Right lobe of liver (tissue), 6 donors: ENCODE measurements around the gene KDM7A. TPM values are rescaled to one million over a fixed set of nuclear protein-coding genes. Genes with fewer than 3 reads are reported as not detected.

Experiments
- ATAC-seq, 4 donors: fragments of 200-7000 bp; cut with Tn5 transposase; one replicate each; pipeline ENCODE4 v1.9.1; 2020; ENCODE audit warnings: mild to moderate bottlenecking in 4 of 4, moderate library complexity in 4 of 4
- DNase-seq, 3 donors: peaks; one replicate each; pipeline ENCODE4 v3.0.0-alpha.2; 2020
- H3K27ac ChIP-seq, 3 donors: fragments of 200-600 bp; one replicate each; pipeline ENCODE4 v1.8.0; 2022
- H3K27me3 ChIP-seq, 2 donors: fragments of 200-600 bp; one replicate each; pipeline ENCODE4 v1.8.0; 2022
- H3K36me3 ChIP-seq, 4 donors: fragments of 200-600 bp; sonication (generic) in 1 of 4; one replicate each; pipeline versions ENCODE4 v1.5.1 to v1.8.0; 2017 to 2022; ENCODE audit warnings: control low read depth in 1 of 4
- H3K4me1 ChIP-seq, 4 donors: fragments of 200-600 bp; sonication (generic) in 1 of 4; one replicate each; pipeline versions ENCODE4 v1.5.1 to v1.8.0; 2017 to 2022; ENCODE audit warnings: control low read depth in 1 of 4
- H3K4me3 ChIP-seq, 3 donors: fragments of 200-600 bp; one replicate each; pipeline ENCODE4 v1.8.0; 2022
- H3K9me3 ChIP-seq, 4 donors: fragments of 200-600 bp; sonication (generic) in 1 of 4; one replicate each; pipeline versions ENCODE4 v1.5.1 to v1.8.0; 2017 to 2022; ENCODE audit warnings: control low read depth in 1 of 4
- POLR2A ChIP-seq: fragments of 450-650 bp; IDR thresholded peaks from one replicate; pipeline ENCODE4 v1.6.1; 2017; ENCODE audit warnings: antibody characterized with exemption, mild to moderate bottlenecking
- WGBS: methylation state at CpG from one replicate; pipeline ENCODE4 v1.1.6; 2018; ENCODE audit warnings: low coverage, low lambda C conversion rate; ENCODE audit not compliant: insufficient coverage; ENCODE audit errors: missing lambda C conversion rate; 5-methylcytosine and 5-hydroxymethylcytosine counted together
- intact Hi-C, 2 donors: fragments of 100-400 bp; cut with DNase I; formaldehyde crosslinking; loops; one replicate each; pipeline versions ENCODE4 v1.11.2 to v1.14.1; 2022
- small RNA-seq, 2 experiments: library from RNA; depleted of rRNA; stranded (forward); fragments of <200 nt; gene quantifications; one replicate each; pipeline ENCODE3, GENCODE V24; 2016
- total RNA-seq, 6 experiments: library from RNA; depleted of rRNA in 2 of 6; stranded (reverse); fragments of >200 nt in 2 of 6; fragmentation: NEBNext Ultra II Directional in 3 of 6; extraction: Animal tissue kit (Norgen Biotek cat#: 25700) in 3 of 6; gene quantifications; one replicate each; pipeline versions ENCODE4 v1.1.0 to v1.2.4, GENCODE V29; 2016 to 2023
- TF ChIP-seq, protein P1 (sequence below), 4 donors: fragments of 200-600 bp in 3 of 4; fragments of 450-650 bp in 1 of 4; IDR thresholded peaks; one replicate each; pipeline versions ENCODE4 v1.5.1 to v1.8.0; 2016 to 2022; ENCODE audit warnings: antibody characterized with exemption in 4 of 4, mild to moderate bottlenecking in 2 of 4
- donor health status: DM: no; HTN: yes; CAD: no.
- donor health status: DM: no; HTN: no; CAD: no.
- donor health status: DM: no; HTN: no; CAD: no.
- donor health status: DM: no; HTN: yes; CAD: no.
- donor health status: DM: no; HTN: yes; CAD: no.

The KDM7A gene
- total RNA-seq, 6 experiments from 2014 or later: 3.7 to 10.7 (median 6.8) TPM

DNA sequence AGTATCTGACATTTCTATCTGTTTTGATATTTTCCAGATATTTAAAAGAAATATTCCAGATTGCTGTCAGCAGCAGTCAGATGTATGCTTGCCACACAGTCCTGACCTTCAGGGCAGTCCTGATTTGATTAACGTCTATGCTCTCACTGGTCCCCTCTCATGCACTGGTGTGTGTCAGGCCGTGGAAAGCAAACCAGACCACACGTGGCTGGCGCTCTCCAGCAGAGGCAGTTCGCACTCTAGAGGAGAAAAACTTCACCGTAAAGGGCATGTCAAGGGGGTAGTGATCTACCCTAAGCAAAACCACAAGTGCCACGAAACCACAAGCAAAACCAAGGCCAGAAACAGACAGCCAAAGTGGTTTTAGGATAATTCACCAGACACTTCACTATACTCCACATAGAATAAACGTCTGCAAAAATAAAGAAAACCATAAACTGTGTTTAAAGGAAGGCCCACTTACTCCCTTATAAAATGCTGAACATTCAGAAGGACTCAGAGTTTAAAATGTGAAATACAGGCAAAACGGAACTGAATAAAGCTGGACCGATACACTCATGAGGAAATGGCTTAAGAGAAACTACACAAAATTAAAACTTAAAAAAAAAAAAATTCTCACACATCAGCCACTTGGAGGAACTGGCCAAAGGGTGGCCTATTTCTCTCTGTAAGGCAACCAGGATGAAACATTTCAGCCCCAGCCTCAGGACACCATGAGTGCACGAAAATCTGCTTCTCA is 140.4 kb downstream of the KDM7A start:
- H3K36me3 ChIP-seq: peaks cover 0 to 34% (median 21%) of the 10 kb centered on the region in 4 donors
- ATAC-seq: peak in 1 of 4 donors; percentile 18
- 63% methylated on average over 6 of the region's 11 CpGs for WGBS

DNA sequence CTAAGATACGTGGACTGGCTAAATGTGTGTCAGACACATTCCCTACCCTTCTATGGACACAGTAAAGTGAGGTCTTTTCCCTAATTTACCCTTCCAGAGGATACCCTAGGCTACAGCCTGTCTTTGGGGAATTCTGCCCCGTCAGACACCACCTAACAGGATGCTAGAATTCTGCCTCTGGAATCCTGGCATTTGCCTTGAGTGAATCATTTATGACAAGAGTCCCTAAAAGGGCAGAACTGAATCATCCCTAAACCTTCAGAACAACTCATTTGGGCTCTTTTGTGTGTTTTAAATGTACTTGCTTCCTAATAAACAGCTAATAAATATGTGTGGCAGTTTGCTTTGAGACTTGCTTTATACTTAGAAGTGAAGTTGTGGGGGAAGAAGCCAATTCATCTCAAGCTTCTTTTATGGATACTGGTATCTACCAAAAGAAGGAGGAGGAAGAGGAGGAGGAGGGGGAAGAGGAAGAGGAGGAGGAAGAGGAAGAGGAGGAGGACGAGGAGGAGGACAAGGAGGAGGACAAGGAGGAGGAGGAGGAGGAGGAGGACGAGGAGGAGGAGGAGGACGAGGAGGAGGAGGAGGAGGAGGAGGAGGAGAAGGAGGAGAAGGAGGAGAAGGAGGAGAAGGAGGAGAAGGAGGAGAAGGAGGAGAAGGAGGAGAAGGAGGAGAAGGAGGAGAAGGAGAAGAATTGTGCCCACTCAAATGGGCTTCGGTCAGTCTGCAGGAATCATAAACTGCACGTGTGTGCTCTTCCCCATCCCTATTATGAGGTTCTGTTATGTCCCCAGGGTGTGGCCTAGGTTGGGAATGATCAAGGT is 141.2 kb downstream of the KDM7A start:
- no peaks in the 10 kb centered on the region for H3K27me3 ChIP-seq
- no peak overlapping the region for H3K4me3 ChIP-seq
- peaks cover 0 to 30% (median 21%) of the 10 kb centered on the region in 4 donors for H3K36me3 ChIP-seq
- intact Hi-C loops: no loop called here
- H3K27ac ChIP-seq: no peak overlapping the region
- ATAC-seq: no peak
- WGBS: 79% methylated on average over 2 of the region's 7 CpGs
- DNase-seq: no peak
- H3K9me3 ChIP-seq: no peaks in the 10 kb centered on the region
- TF ChIP-seq, protein P1, sequence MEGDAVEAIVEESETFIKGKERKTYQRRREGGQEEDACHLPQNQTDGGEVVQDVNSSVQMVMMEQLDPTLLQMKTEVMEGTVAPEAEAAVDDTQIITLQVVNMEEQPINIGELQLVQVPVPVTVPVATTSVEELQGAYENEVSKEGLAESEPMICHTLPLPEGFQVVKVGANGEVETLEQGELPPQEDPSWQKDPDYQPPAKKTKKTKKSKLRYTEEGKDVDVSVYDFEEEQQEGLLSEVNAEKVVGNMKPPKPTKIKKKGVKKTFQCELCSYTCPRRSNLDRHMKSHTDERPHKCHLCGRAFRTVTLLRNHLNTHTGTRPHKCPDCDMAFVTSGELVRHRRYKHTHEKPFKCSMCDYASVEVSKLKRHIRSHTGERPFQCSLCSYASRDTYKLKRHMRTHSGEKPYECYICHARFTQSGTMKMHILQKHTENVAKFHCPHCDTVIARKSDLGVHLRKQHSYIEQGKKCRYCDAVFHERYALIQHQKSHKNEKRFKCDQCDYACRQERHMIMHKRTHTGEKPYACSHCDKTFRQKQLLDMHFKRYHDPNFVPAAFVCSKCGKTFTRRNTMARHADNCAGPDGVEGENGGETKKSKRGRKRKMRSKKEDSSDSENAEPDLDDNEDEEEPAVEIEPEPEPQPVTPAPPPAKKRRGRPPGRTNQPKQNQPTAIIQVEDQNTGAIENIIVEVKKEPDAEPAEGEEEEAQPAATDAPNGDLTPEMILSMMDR (IDR thresholded peaks at IDR 0.05): no peak
- no peak for TF ChIP-seq POLR2A
- H3K4me1 ChIP-seq: no peaks in the 10 kb centered on the region

More for the DNA sequence above, 140.4 kb downstream of the KDM7A start:
- H3K4me3 ChIP-seq: no peak overlapping the region
- TF ChIP-seq, protein P1 (IDR thresholded peaks at IDR 0.05): no peak
- TF ChIP-seq POLR2A: no peak
- no peak for DNase-seq
- H3K27me3 ChIP-seq: no peaks in the 10 kb centered on the region
- intact Hi-C loops: no loop called here
- H3K4me1 ChIP-seq: no peaks in the 10 kb centered on the region
- H3K27ac ChIP-seq: no peak overlapping the region
- H3K9me3 ChIP-seq: no peaks in the 10 kb centered on the region

Small RNA genes within 50 kb of the gene (small RNA-seq; reads per million reads assigned to genes)
- gene RF00019: 0 reads per million in 2 experiments
- gene RNU6-797P: 0 reads per million in 2 experiments

Other genes starting within 250 kb of the KDM7A start
- 10 to 100 TPM; 15.7 to 33.1 (median 23.3) TPM for gene PARP12, start 114.0 kb downstream of the KDM7A start, total RNA-seq
- 10 to 100 TPM in 4 of 6 experiments, 1 to 10 TPM in 2; 9.5 to 22.2 (median 13.6) TPM for gene SLC37A3, start 221.5 kb upstream of the KDM7A start, total RNA-seq
- gene RAB19, start 227.1 kb upstream of the KDM7A start, total RNA-seq: 1 to 10 TPM in 1 of 6 experiments, under 1 TPM in 1, not detected in 4; 0.27 to 1.0 TPM